GM10248 (cell line): ENCODE measurements around the gene BCAN.

Source experiments
- CTCF ChIA-PET: fragments of 300-600 bp; sonication (Branson Sonifier 250); formaldehyde crosslinking; extraction: SDS; loops from one replicate; lab custom pipeline; 2021; ENCODE audit warnings: antibody characterized with exemption; lab: Yijun Ruan, JAX
- POLR2A ChIA-PET: fragments of 350-650 bp; sonication (Branson Sonifier 250); formaldehyde crosslinking; extraction: SDS; loops from one replicate; lab custom pipeline; 2020; ENCODE audit warnings: antibody characterized with exemption; lab: Yijun Ruan, JAX
- DNase-seq: peaks from one replicate; pipeline ENCODE4 v3.0.0; 2012; ENCODE audit errors: extremely low spot score
- CTCF ChIP-seq: IDR thresholded peaks from 2 replicates; pipeline ENCODE4 v1.5.1; 2012; ENCODE audit warnings: mild to moderate bottlenecking, low read depth; ENCODE audit errors: extremely low read depth, missing control alignments, control extremely low read depth

The BCAN gene

GRCh38 chr1:156707417-156708217 is 65.7 kb downstream of the BCAN start:
- no peak for TF ChIP-seq CTCF
- DNase-seq: no peak
- CTCF ChIA-PET: interaction anchor here (1.5 to 27.7 kb wide), 12 partner anchors 9 to 183 kb away, joined by 4 to 597 read pairs (median 26); partner anchors contain the start of genes INSRR, ISG20L2, METTL25B and NES
- POLR2A ChIA-PET: interaction anchor here (0.7 kb wide), 1 partner anchor 15 kb away, joined by 3 read pairs; no protein-coding TSS in a partner anchor

- DNase-seq: no peak
- TF ChIP-seq CTCF: no peak
- ChIA-PET CTCF (interaction anchor here (0.9 to 27.7 kb wide), 5 partner anchors 18 to 152 kb away, joined by 3 to 597 read pairs (median 69); partner anchors contain the start of genes ISG20L2, METTL25B and NES), POLR2A (no interaction called here)
These were observed 66.3 kb downstream of the BCAN start for GRCh38 chr1:156708218-156708661.

- ChIA-PET CTCF (interaction anchor here (0.9 to 27.7 kb wide), 5 partner anchors 18 to 151 kb away, joined by 3 to 597 read pairs (median 69); partner anchors contain the start of genes ISG20L2, METTL25B and NES), POLR2A (no interaction called here)
- TF ChIP-seq CTCF: no peak
- no peak for DNase-seq
These were observed 67.1 kb downstream of the BCAN start for GRCh38 chr1:156709031-156709430.
